NCI-H1694 treated with DMSO at 0.1 percent for 48 hours (cell line): ENCODE measurements around the gene GLOD4.
A peak's percentile ranks its signal among the peaks of the same experiment; 100 is the strongest.
"Not testable (repeated sequence)": the region's sequence is repeated elsewhere in the genome, so short reads cannot be mapped to it uniquely, and the experiment has no call there.

ENCODE experiments used
- DNase-seq: peaks from one replicate; lab custom pipeline; 2025; lab: John Stamatoyannopoulos, UW

GLOD4 gene

GRCh38 chr17:802901-803881, 21.1 kb upstream of the GLOD4 start:
- DNase-seq: no peak

- no peak for DNase-seq
Measured at GRCh38 chr17:802481-802880, 20.4 kb upstream of the GLOD4 start.

GRCh38 chr17:801660-802059, 19.6 kb upstream of the GLOD4 start:
- DNase-seq: no peak

GRCh38 chr17:800446-801242, 18.6 kb upstream of the GLOD4 start:
- no peak for DNase-seq

GRCh38 chr17:799261-799660, 17.2 kb upstream of the GLOD4 start:
- DNase-seq: no peak

- DNase-seq: peak; percentile 7
Measured at GRCh38 chr17:798246-798645, 16.2 kb upstream of the GLOD4 start.

- peak; percentile 83 for DNase-seq
Measured at GRCh38 chr17:797236-797840, 15.3 kb upstream of the GLOD4 start.

GRCh38 chr17:796609-797008, 14.5 kb upstream of the GLOD4 start:
- no peak for DNase-seq

GRCh38 chr17:795721-796120, 13.6 kb upstream of the GLOD4 start:
- no peak for DNase-seq

GRCh38 chr17:795276-795675, 13.2 kb upstream of the GLOD4 start:
- no peak for DNase-seq

- DNase-seq: peak; percentile 95
Measured at GRCh38 chr17:794876-795275, 12.8 kb upstream of the GLOD4 start.

- DNase-seq: no peak
Measured at GRCh38 chr17:792277-792676, 10.2 kb upstream of the GLOD4 start.

- no peak for DNase-seq
Measured at GRCh38 chr17:791829-792228, 9.7 kb upstream of the GLOD4 start.

GRCh38 chr17:790874-791247, 8.8 kb upstream of the GLOD4 start:
- not testable (repeated sequence) for DNase-seq

GRCh38 chr17:789931-790873, 8.1 kb upstream of the GLOD4 start:
- not testable (repeated sequence) for DNase-seq

GRCh38 chr17:789160-789840, 7.2 kb upstream of the GLOD4 start:
- DNase-seq: no peak

GRCh38 chr17:788551-788950, 6.5 kb upstream of the GLOD4 start:
- no peak for DNase-seq

GRCh38 chr17:787641-788221, 5.7 kb upstream of the GLOD4 start:
- DNase-seq: no peak

GRCh38 chr17:785901-786300, 3.8 kb upstream of the GLOD4 start:
- DNase-seq: not testable (repeated sequence)

GRCh38 chr17:784143-784542, 2.1 kb upstream of the GLOD4 start:
- no peak for DNase-seq
